DND-41 (cell line): ENCODE measurements around the gene ALCAM.

Source experiments
- EZH2 ChIP-seq: IDR thresholded peaks from 3 replicates; pipeline ENCODE4 v1.6.1; 2012; ENCODE audit warnings: borderline replicate concordance, low read depth, mild to moderate bottlenecking, moderate library complexity, low read length, inconsistent platforms; ENCODE audit not compliant: severe bottlenecking
- TF ChIP-seq, protein P1 (sequence below): IDR thresholded peaks from 2 replicates; pipeline ENCODE4 v1.5.1; 2012; ENCODE audit warnings: borderline replicate concordance, low read length, moderate library complexity, mild to moderate bottlenecking; ENCODE audit not compliant: poor library complexity, severe bottlenecking; ENCODE audit errors: extremely low read depth

DNA sequence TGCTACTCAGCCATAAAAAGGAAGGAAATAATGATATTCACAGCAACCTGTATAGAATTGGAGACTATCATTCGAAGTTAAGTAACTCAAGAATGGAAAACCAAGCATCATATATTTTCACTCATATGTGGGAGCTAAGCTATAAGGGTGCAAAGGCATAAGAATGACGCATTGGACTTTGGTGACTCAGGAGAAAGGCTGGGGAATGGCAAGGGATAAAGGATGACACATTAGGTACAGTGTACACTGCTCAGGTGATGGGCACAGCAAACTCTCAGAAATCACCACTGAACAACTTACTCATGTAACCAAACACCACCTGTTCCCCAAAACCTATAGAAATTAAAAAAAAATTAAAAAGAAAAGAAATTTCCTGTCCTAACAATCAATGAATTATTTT, 42.7 kb downstream of the ALCAM start:
- TF ChIP-seq, protein P1, sequence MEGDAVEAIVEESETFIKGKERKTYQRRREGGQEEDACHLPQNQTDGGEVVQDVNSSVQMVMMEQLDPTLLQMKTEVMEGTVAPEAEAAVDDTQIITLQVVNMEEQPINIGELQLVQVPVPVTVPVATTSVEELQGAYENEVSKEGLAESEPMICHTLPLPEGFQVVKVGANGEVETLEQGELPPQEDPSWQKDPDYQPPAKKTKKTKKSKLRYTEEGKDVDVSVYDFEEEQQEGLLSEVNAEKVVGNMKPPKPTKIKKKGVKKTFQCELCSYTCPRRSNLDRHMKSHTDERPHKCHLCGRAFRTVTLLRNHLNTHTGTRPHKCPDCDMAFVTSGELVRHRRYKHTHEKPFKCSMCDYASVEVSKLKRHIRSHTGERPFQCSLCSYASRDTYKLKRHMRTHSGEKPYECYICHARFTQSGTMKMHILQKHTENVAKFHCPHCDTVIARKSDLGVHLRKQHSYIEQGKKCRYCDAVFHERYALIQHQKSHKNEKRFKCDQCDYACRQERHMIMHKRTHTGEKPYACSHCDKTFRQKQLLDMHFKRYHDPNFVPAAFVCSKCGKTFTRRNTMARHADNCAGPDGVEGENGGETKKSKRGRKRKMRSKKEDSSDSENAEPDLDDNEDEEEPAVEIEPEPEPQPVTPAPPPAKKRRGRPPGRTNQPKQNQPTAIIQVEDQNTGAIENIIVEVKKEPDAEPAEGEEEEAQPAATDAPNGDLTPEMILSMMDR, result no peak
- no peak for TF ChIP-seq EZH2
